Skeletal muscle tissue (tissue), 5 donors: ENCODE measurements around the gene AMMECR1L. TPM values are rescaled to one million over a fixed set of nuclear protein-coding genes. Genes with fewer than 3 reads are reported as not detected.
"Not testable (repeated sequence)": the region's sequence is repeated elsewhere in the genome, so short reads cannot be mapped to it uniquely, and the experiment has no call there.

ENCODE experiments used
- H3K27ac ChIP-seq: one replicate; pipeline ENCODE4 v1.7.0; 2013; ENCODE audit warnings: mild to moderate bottlenecking, low read depth, low read length, inconsistent platforms
- H3K27me3 ChIP-seq, 3 donors: one replicate each; pipeline ENCODE4 v1.7.0; 2013; ENCODE audit warnings: low read length in 3 of 3; ENCODE audit not compliant: control insufficient read depth in 3 of 3, insufficient read depth in 3 of 3
- H3K36me3 ChIP-seq, 3 donors: one replicate each; pipeline ENCODE4 v1.7.0; 2013; ENCODE audit warnings: low read length in 3 of 3; ENCODE audit not compliant: control insufficient read depth in 3 of 3, insufficient read depth in 3 of 3
- H3K4me1 ChIP-seq, 3 donors: one replicate each; pipeline ENCODE4 v1.7.0; 2013; ENCODE audit warnings: low read length in 3 of 3, mild to moderate bottlenecking in 3 of 3; ENCODE audit not compliant: control insufficient read depth in 3 of 3, insufficient read depth in 3 of 3
- H3K4me3 ChIP-seq, 3 donors: one replicate each; pipeline ENCODE4 v1.7.0; 2013; ENCODE audit warnings: low read length in 3 of 3
- H3K9ac ChIP-seq, 3 donors: one replicate each; pipeline ENCODE4 v1.7.0; 2013; ENCODE audit warnings: low read length in 3 of 3, mild to moderate bottlenecking in 3 of 3, moderate library complexity in 2 of 3, low read depth in 1 of 3
- H3K9me3 ChIP-seq, 3 donors: one replicate each; pipeline ENCODE4 v1.7.0; 2013; ENCODE audit warnings: low read length in 3 of 3; ENCODE audit not compliant: control insufficient read depth in 3 of 3
- small RNA-seq: library from RNA; depleted of rRNA; stranded (forward); fragments of <200 nt; gene quantifications from one replicate; pipeline ENCODE3, GENCODE V24; 2014
- total RNA-seq: library from RNA; depleted of rRNA; stranded (reverse); fragments of >200 nt; gene quantifications from one replicate; pipeline ENCODE4 v1.2.3, GENCODE V29; 2014
- donor health status: Osteomylitis.

AMMECR1L gene
- total RNA-seq, 1 donor from 2014 or later, result 9.9 TPM

GRCh38 chr2:127818794-127819425 lies 66.8 kb downstream of the AMMECR1L start:
- Histone ChIP-seq H3K27ac (no peak overlapping the region), H3K36me3 (no peaks in the 10 kb centered on the region), H3K9ac (no peak overlapping the region), H3K27me3 (peaks cover 0 to 3% (median 0%) of the 10 kb centered on the region in 3 donors), H3K9me3 (peaks cover 6 to 15% (median 8%) of the 10 kb centered on the region in 3 donors), H3K4me3 (no peak overlapping the region), H3K4me1 (no peaks in the 10 kb centered on the region)

DNA sequence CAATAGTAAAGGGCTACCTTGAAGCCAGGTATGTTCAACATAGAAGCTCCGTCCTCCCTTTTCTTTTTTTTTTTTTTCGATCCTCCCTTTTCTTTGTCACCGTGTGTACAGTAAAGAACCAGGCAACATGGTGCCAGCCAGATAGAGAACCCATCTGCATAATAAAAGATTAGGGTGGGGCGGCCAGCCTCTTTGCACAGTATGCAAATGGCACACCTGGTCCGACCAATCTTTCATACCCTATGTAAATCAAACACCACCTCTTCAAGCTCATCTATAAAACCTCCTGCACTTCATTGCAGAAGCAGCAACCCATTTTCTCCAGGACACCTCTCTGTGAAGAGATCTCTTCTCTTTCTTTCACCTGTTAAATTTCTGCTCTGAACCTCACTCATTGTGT lies 67.5 kb downstream of the AMMECR1L start:
- Histone ChIP-seq H3K36me3 (no peaks in the 10 kb centered on the region), H3K9ac (no peak overlapping the region), H3K4me1 (no peaks in the 10 kb centered on the region), H3K27me3 (peaks cover 0 to 3% (median 0%) of the 10 kb centered on the region in 3 donors), H3K9me3 (peaks cover 6 to 15% (median 8%) of the 10 kb centered on the region in 3 donors), H3K4me3 (no peak overlapping the region), H3K27ac (no peak overlapping the region)

DNA sequence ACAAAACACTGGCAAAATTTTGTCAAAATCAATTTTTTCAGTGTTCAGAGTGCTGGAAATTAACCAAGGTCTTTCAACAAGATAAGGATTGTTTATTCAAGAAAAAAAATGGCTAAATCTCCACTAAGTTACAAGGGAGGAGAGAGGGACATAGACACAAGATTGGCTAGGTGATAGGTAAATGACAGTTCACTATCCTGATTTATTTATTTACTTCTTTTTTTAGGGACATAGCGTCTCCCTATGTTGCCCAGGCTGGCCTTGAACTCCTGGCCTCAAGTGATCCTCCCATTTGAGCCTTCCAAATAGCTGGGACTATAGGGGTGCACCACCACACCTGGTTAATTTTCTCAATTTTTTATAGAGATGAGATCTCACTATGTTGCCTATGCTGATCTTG lies 71.1 kb downstream of the AMMECR1L start:
- H3K4me1 ChIP-seq, result peaks cover 3 to 10% (median 8%) of the 10 kb centered on the region in 3 donors
- H3K4me3 ChIP-seq, result no peak overlapping the region
- no peaks in the 10 kb centered on the region for H3K36me3 ChIP-seq
- H3K27ac ChIP-seq, result no peak overlapping the region
- no peak overlapping the region for H3K9ac ChIP-seq
- peaks cover 0 to 3% (median 0%) of the 10 kb centered on the region in 3 donors for H3K27me3 ChIP-seq
- H3K9me3 ChIP-seq, result peaks cover 0 to 6% (median 0%) of the 10 kb centered on the region in 3 donors

GRCh38 chr2:127812441-127812840 lies 73.3 kb downstream of the AMMECR1L start:
- H3K9me3 ChIP-seq, H3K4me3 ChIP-seq, H3K27me3 ChIP-seq, H3K27ac ChIP-seq, H3K9ac ChIP-seq, H3K36me3 ChIP-seq: not testable (repeated sequence)
- peaks cover 5 to 17% (median 14%) of the 10 kb centered on the region in 3 donors for H3K4me1 ChIP-seq

Small RNA genes within 50 kb of the gene (small RNA-seq; reads per million reads assigned to genes)
- gene AC012306.1 (not detected), gene RF00017 (not detected), gene RF00019 (not detected), gene RNU6-395P (not detected)

Other genes with a start within 250 kb of the AMMECR1L start
- gene GPR17, start 239.8 kb downstream of the AMMECR1L start, total RNA-seq, result 1.0 TPM
- 5.7 TPM for gene LIMS2, start 210.4 kb downstream of the AMMECR1L start, total RNA-seq
- 7.8 TPM for gene SFT2D3, start 184.5 kb downstream of the AMMECR1L start, total RNA-seq
- 41.2 TPM for gene WDR33, start 74.8 kb downstream of the AMMECR1L start, total RNA-seq
- 32.9 TPM for gene POLR2D, start 27.8 kb downstream of the AMMECR1L start, total RNA-seq
- gene SAP130, start 142.1 kb upstream of the AMMECR1L start, total RNA-seq, result 3.1 TPM
- gene UGGT1, start 205.2 kb upstream of the AMMECR1L start, total RNA-seq, result 30.3 TPM